HG03196 (cell line): ENCODE measurements around the gene FLT1.

Experiments
- ATAC-seq: cut with Tn5 transposase; IDR thresholded peaks from one replicate; pipeline ENCODE4 v1.9.1; 2021; ENCODE audit not compliant: unreplicated experiment

The FLT1 gene

DNA sequence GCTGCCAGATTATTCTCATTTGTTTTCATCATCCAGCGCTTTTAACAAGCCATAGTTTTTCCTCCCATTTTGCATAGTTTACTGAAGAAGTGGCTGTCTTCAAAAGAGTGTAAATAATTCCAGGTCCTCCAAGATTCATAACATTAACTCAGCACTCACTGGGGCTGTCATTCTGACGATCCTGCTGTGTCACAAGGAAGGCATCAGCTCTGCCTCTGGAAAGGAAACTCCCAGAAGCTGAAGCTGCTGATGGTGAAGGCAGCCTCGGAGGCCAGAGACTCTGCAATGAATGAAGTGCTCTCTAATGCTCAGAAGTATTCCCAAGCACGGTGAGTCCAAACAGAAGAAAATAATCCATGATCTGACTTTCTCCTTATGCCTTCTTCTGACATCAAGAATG is 60.0 kb downstream of the FLT1 start:
- no peak for ATAC-seq

DNA sequence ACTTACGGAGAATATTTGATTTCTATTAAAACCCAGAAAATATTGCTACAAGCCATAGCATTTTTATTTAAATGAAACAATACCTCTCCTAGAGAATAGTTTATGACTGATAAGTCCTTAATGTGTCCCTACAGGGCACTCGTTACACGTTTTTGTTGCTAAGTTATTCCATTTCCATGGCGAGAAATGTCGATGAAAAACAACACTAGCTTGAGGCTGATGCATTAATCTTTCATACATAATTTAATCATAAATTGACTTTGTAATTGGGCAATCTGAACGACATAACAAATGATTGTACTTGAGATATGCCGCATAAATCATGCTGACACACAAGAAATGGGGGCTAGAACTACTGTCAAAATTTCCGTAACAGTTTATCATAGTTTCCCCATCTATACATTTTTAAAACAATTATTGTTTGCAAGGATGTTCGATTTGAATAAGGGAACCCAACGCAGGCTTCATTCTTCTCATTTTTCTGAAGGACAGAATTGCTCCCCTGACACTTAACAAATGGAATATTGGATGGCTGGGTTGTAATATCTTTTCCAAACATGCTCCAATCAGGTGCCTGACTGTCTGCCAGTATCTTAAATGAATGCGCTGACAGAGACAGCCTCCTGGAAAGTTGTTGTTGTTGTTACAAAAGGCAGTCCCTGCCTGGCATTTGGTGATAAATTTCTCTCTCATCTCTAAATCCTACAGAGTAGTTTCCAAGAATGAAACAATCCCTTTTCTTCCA is 61.9 kb downstream of the FLT1 start:
- ATAC-seq = no peak

- peak; percentile 93 for ATAC-seq
Observed at GRCh38 chr13:28429685-28430290, 65.1 kb downstream of the FLT1 start.

DNA sequence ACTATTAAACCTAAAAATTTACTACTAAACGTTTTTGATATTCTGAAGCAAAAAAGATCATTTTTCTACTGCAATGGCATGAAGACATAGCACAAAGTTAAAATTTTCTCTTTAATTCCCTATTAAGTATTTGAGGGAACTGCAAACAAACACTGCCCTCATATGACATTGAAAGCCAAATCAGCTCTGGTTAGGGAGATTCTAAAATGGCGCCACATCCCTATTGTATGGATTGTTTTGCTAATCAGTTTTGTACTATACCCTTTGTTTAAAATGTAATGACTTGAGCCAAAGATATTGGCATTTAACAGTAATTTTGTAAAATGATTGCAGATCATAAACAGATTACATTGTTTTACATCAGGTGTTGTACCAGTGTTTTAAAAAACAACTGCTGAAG is 65.8 kb downstream of the FLT1 start:
- ATAC-seq = no peak

DNA sequence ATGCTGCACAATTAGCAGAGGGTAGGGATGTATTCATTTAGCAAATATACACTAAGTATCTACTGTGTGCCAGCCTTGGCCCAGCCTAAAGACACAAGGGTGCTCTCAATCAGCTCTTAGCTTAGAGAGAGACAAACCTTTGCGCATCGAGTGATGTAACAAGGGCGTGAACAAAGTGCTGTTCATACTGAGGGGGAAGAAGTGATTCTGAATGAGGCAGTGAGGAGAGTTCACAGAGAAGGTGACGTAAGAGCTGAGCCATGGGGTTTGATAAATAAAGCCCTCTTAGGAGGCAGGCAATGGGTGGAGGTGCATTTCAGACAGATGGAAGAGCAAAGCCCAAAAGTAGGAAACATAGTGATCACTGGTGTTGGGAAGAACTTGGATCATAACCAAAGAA is 68.5 kb downstream of the FLT1 start:
- no peak for ATAC-seq

GRCh38 chr13:28425793-28426192 is 69.1 kb downstream of the FLT1 start:
- ATAC-seq = no peak

DNA sequence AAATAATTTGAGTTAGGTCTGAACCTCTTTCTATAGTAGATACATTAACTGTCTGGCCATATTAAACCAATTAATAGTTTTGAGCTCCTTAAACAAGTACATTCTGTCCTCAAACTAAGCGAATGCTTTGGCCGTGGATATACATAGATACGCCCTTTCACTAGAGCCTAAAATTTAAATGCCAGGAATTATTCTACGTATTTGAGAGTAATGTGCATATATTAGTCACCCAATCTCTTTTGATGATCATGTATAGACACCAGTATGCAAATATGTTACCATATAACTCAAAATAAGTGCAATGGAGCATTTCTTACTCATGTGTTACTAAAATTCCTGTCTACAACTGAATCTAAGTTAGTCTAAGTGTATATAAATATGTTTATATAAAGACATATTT is 70.4 kb downstream of the FLT1 start:
- ATAC-seq = no peak

DNA sequence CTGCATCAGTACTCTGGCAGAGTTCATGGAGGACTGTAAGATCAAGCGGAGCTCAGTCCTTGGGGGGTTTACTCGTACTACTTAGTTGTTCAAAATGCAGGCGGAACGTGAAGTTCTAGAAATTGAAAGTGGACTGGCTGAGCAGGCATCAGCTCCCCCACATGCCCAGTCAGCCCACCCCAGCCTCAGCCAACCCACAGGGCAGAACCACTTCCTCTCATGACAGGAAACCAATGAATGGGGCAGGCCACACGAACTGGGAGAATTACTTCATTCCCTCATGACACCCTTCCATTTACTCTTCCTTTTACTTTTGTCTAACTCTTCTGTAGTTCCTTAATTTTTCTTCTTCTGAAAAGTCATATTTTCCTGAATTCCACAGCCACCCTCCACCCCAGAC is 71.9 kb downstream of the FLT1 start:
- ATAC-seq = peak; percentile 80

- ATAC-seq = no peak
Observed at GRCh38 chr13:28421676-28422410, 73.1 kb downstream of the FLT1 start.

DNA sequence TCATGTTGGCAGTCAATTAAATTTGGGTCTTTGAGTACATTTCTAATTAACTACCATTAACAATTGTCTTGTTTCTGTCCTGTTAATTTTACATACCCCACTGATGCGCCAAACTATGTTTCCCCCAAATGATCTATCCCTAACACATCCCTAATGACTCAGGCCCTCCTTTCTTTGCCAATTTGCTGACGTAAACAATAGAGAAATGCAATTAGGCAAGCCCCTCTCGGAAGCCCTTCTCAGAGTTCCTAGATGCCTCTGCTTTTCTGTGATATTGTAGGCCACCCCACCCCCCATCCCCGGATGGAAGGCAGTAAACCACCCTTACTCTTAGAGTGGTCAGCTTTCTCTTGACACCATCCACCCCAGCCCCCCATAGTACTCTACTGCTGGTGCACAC is 74.2 kb downstream of the FLT1 start:
- ATAC-seq = no peak

DNA sequence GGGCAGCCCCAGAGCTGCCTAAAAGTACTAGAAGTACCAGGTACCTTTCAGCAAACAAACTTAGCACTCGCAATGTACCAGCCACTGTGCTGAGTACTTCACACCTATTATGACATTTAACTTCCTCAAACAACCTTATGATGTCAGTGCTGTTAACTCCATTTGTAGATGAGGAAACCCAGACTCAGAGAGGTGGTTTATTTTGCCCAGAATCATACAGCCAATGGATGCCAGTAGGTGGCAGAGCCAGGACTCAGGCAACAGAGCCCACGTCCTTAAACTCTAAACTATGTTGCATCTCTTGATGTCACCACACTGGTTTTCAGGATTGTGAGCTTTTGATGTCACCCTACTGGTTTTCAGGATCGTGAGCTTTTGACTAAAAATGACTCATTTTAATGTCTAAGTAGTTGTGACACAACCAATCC is 78.9 kb downstream of the FLT1 start:
- no peak for ATAC-seq

DNA sequence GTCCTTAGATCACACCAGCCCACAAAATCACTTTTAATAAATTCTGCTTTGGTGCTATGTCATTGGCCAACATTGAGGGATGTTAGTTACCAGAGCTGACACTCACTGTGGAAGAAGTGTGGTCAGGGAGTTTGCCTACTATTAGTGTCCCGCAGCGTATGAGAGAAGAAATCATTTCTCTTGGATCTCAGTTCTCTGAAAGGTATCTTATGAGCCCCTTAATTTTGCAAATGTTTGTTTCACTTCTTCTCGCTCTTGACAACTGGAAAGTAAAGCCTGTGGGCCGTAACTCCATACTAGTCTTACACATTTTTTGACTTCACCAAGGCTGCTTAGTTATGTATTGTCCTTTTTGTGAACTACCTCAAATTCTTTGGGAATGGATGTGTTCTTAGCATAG is 80.9 kb downstream of the FLT1 start:
- ATAC-seq = no peak

DNA sequence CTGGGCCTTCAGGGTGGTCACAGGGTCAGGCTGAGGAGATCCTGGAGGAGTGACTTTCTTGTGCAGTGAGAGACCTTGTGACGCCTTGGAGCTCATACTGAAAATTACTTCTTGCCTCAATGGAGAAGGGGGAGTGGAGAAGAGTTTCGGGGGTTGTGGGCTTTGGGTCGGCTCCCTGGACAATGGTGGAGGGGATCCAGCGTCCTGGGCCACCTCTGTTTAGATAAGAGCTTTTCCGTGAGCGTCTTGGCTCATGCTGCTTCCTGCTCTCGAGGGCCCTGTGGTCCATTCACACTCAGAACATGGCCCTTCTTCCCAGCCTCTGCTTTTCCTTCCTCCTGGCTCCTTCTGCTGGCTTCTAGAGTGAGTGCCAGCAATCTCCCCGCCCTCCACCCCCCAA is 81.9 kb downstream of the FLT1 start:
- no peak for ATAC-seq

DNA sequence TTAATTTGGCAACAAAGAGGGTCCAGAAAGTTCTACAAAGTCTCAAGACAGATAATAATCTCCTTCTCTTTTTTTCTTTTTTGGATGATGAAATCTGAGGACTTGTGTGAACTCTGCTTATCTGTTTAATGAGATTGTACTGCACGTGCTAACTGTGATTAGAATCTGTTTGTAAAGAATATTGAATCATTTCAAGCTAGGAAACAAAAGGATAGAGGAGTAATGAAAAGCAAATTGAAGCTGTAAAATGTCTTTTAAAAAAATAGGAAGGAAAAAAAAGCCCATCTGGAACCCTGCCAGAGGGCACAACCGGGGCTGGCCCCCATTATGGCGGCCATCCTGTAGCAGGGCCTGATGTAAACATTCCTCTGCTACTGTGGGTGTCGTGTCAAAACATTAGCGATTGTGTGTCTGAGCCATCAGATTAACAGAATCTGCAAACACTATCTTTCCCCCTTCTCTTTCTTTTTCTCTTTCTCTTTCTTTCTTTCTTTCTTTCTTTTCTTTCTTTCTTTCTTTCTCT is 83.0 kb downstream of the FLT1 start:
- ATAC-seq = no peak

- ATAC-seq = no peak
Observed at GRCh38 chr13:28410096-28410495, 84.8 kb downstream of the FLT1 start.

- no peak for ATAC-seq
Observed at GRCh38 chr13:28409648-28410047, 85.3 kb downstream of the FLT1 start.

DNA sequence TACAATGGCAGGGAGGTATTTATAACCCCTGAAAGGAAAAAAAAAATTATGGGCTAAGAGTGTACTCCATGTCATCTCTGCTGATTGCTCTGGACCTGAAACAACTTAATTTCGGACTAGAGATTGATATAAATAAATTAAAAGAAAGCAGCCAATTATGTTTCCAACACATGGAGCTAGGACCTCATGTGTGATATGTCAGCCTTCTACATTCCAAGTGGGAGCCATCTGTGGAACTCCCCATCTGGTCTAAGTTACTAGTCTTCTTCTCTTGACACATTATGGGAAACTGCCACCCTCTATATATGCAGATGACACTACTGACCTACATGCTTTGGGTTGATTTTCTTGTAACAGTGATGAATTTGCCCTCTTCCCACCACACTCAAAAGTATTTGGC is 86.1 kb downstream of the FLT1 start:
- ATAC-seq = no peak

DNA sequence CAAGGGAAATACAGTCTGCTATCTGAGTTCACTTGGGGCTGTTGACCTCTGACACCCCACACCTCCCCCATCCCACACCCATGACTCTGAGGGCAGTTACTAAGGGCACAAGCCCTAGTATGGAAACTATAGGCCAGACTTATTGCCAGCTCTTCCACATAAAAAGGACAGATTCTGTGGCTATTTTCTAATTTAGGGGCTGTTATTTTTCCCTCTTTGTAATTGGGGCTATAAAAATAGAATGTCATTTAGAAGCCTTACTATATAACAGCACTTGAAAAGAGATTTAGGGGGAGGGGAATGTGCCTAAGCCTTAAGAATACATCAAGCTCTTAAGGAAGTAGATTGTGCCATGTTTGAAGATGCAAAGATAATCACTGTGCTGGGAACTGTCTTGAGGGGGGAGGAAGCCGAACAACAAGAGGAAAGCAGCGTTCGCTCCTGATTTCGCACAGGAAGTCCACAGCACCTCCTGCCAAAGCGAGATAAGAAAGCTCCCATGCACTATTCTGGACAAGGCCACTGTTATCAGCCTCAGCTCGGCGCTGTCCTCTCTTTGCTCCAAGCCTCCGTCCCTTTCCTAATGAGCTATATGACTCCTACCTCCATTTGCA is 86.6 kb downstream of the FLT1 start:
- no peak for ATAC-seq

DNA sequence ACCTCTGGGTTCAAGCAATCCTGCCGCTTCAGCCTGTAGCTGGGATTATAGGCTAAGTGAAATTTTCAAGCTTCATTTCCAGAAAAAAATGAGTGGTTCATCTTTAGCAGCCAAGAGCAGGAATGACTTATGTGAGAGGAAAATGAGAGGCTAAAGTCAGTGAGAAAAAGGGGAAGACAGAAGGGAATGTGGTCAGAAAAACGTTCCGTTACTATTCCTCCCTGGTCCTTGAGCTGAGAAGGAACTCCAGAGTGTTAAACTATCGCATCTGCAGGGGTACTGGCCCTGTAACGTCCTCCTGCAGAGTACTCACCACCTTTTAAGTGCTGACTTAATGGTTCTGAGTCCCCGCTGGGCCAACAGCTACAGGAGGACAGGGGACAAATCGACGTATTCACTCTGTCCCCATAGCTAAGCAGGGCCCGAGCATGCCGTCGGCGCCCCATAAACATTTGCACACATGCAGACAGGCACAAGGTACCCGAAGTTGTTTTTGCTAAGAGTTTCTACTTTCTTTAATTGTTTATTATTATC is 88.1 kb downstream of the FLT1 start:
- ATAC-seq = no peak

DNA sequence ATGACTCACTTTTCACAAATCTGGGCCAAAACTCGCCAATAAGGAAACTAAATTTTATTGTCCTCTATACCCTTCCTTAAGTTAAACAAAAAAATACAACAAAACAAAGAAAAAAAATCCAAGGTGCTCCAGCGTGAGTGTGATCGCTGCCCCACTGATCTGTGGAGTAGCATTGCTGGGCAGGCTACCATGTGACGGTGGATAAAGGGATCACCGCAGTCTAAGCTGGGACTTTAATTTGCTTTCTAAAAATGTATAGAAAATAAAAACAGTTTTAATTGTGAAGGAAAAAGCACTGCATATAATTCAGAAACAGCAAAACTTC is 92.9 kb downstream of the FLT1 start:
- no peak for ATAC-seq

DNA sequence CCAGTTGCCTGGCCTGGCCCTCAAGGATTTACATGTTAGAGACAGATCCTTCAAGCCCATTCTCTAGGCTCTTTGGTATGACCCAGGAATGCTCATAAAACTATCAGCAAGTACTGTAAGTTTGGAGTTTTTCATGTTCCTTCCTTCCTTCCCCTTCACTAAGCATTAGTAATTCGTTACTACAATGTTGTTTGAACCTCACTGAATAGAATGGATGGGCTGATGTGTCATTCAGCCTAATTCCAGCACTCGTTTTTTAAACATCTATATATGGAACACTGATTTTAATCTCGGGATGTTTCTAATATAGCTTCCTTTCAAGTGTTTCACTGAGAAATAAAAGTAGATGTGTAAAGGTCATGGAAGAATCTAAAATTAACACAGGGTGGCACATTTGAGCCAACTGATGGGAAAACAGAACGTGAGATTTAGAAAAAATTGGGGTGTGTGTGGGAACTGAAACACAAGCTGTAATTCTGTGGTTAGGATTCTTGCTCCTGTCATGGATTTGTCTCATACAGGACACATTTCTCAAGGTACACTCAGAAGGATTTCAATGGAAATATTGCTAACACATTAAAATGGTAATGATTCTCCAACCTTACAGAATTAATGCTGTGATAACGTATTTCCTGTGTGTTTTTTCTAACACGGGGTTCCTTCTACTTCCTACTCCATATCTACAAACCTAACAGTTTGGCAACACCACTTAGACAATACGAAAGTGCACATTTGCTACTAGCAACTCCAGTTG is 93.4 kb downstream of the FLT1 start:
- peak; percentile 56 for ATAC-seq
